Urinary bladder (tissue), 2 donors: ENCODE measurements around the gene PA2G4. TPM values are rescaled to one million over a fixed set of nuclear protein-coding genes. Genes with fewer than 3 reads are reported as not detected.

Source experiments
- polyA plus RNA-seq: library from polyadenylated mRNA; stranded (reverse); fragments of 200-250 nt; gene quantifications from one replicate; pipeline ENCODE4 v1.2.3, GENCODE V29; 2013
- total RNA-seq: library from RNA; depleted of rRNA; stranded (reverse); fragments of >200 nt; gene quantifications from one replicate; pipeline ENCODE4 v1.2.3, GENCODE V29; 2014
- donor health status: healthy.

The PA2G4 gene
- total and polyA plus RNA-seq, 2 donors, result 64.6 to 121 TPM

Other genes starting within 250 kb of the PA2G4 start
- gene PYM1, start 176.7 kb upstream of the PA2G4 start, total RNA-seq, result 20.1 TPM
- gene PYM1, start 176.7 kb upstream of the PA2G4 start, polyA plus RNA-seq, result 31.1 TPM
- gene DGKA, start 173.4 kb upstream of the PA2G4 start, total RNA-seq, result 33.6 TPM
- 31.7 TPM for gene DGKA, start 173.4 kb upstream of the PA2G4 start, polyA plus RNA-seq
- gene PMEL, start 138.5 kb upstream of the PA2G4 start, total RNA-seq, result 1.5 TPM
- gene PMEL, start 138.5 kb upstream of the PA2G4 start, polyA plus RNA-seq, result 0.89 TPM
- 32.3 TPM for gene CDK2, start 137.7 kb upstream of the PA2G4 start, total RNA-seq
- gene CDK2, start 137.7 kb upstream of the PA2G4 start, polyA plus RNA-seq, result 33.6 TPM
- 57.5 TPM for gene RAB5B, start 130.5 kb upstream of the PA2G4 start, total RNA-seq
- gene RAB5B, start 130.5 kb upstream of the PA2G4 start, polyA plus RNA-seq, result 114 TPM
- 14.4 TPM for gene SUOX, start 107.3 kb upstream of the PA2G4 start, total RNA-seq
- gene SUOX, start 107.3 kb upstream of the PA2G4 start, polyA plus RNA-seq, result 31.3 TPM
- 4.8 TPM for gene IKZF4, start 83.5 kb upstream of the PA2G4 start, total RNA-seq
- gene IKZF4, start 83.5 kb upstream of the PA2G4 start, polyA plus RNA-seq, result 8.0 TPM
- 96.2 TPM for gene RPS26, start 62.6 kb upstream of the PA2G4 start, total RNA-seq
- gene RPS26, start 62.6 kb upstream of the PA2G4 start, polyA plus RNA-seq, result 774 TPM
- gene ERBB3, start 24.4 kb upstream of the PA2G4 start, total RNA-seq, result 34.4 TPM
- 11.4 TPM for gene ERBB3, start 24.4 kb upstream of the PA2G4 start, polyA plus RNA-seq
- gene RPL41, start 12.1 kb downstream of the PA2G4 start, total RNA-seq, result 2,071 TPM
- gene RPL41, start 12.1 kb downstream of the PA2G4 start, polyA plus RNA-seq, result 5,547 TPM
- 4.6 TPM for gene ZC3H10, start 13.7 kb downstream of the PA2G4 start, total RNA-seq
- gene ZC3H10, start 13.7 kb downstream of the PA2G4 start, polyA plus RNA-seq, result 4.9 TPM
- gene ESYT1, start 23.7 kb downstream of the PA2G4 start, total RNA-seq, result 85.1 TPM
- gene ESYT1, start 23.7 kb downstream of the PA2G4 start, polyA plus RNA-seq, result 116 TPM
- 65.3 TPM for gene MYL6B, start 48.0 kb downstream of the PA2G4 start, total RNA-seq
- gene MYL6B, start 48.0 kb downstream of the PA2G4 start, polyA plus RNA-seq, result 32.4 TPM
- gene MYL6, start 53.8 kb downstream of the PA2G4 start, total RNA-seq, result 2,133 TPM
- 7,162 TPM for gene MYL6, start 53.8 kb downstream of the PA2G4 start, polyA plus RNA-seq
- 51.1 TPM for gene SMARCC2, start 84.9 kb downstream of the PA2G4 start, total RNA-seq
- gene SMARCC2, start 84.9 kb downstream of the PA2G4 start, polyA plus RNA-seq, result 68.8 TPM
- 42.9 TPM for gene RNF41, start 117.4 kb downstream of the PA2G4 start, total RNA-seq
- gene RNF41, start 117.4 kb downstream of the PA2G4 start, polyA plus RNA-seq, result 37.8 TPM
- 15.7 TPM for gene NABP2, start 119.8 kb downstream of the PA2G4 start, total RNA-seq
- 31.0 TPM for gene NABP2, start 119.8 kb downstream of the PA2G4 start, polyA plus RNA-seq
- gene SLC39A5, start 125.5 kb downstream of the PA2G4 start, total RNA-seq, result not detected
- 0.30 TPM for gene SLC39A5, start 125.5 kb downstream of the PA2G4 start, polyA plus RNA-seq
- gene ANKRD52, start 153.8 kb downstream of the PA2G4 start, total RNA-seq, result 10.2 TPM
- 14.4 TPM for gene ANKRD52, start 153.8 kb downstream of the PA2G4 start, polyA plus RNA-seq
- gene COQ10A, start 162.4 kb downstream of the PA2G4 start, total RNA-seq, result 6.9 TPM
- gene COQ10A, start 162.4 kb downstream of the PA2G4 start, polyA plus RNA-seq, result 13.8 TPM
- gene CS, start 195.8 kb downstream of the PA2G4 start, total RNA-seq, result 64.3 TPM
- 101 TPM for gene CS, start 195.8 kb downstream of the PA2G4 start, polyA plus RNA-seq
- gene CNPY2, start 211.4 kb downstream of the PA2G4 start, total RNA-seq, result 53.8 TPM
- 75.6 TPM for gene CNPY2, start 211.4 kb downstream of the PA2G4 start, polyA plus RNA-seq
- 64.7 TPM for gene PAN2, start 229.4 kb downstream of the PA2G4 start, total RNA-seq
- 31.1 TPM for gene PAN2, start 229.4 kb downstream of the PA2G4 start, polyA plus RNA-seq
- gene IL23A, start 234.3 kb downstream of the PA2G4 start, total RNA-seq, result not detected
- gene IL23A, start 234.3 kb downstream of the PA2G4 start, polyA plus RNA-seq, result 0.89 TPM